Measurements from ENCODE around the gene CPED1. TPM values are rescaled to one million over a fixed set of nuclear protein-coding genes. Genes with fewer than 3 reads are reported as not detected.

Gene CPED1
- total RNA-seq, 1 experiment from 2014 or later: 15.8 TPM

DNA sequence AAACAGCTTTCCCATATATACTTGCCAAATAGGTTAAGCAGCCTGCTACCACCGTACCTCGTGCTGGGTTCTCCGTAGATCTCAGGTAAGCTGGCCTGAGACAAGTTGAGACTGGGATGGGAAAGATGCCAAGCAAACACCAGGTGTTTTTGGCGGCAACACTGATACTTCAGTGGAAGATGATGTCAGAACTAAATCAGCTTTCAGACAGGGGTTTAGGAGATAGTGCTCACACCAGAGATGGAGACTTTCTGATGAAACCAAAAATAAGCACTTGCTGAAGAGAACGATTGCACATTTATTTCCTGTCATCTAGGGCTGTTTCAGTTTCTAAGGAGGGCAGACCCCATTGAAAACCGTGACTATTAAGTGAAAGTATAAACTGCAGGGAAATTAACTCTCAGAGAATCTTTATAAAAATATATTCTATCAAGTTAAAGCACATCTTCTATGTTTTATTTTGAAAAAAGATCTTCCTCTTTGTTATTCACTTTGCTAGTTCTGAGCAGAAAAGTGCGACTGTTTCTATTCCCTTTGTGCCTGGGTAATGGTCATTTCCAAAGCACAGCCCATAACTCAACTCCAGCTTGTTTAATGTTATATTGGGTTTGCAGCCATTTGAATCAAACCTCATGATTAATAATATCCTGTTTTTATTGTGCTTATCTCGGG lies 149.9 kb downstream of the CPED1 start:
- peak; percentile 12 for DNase-seq (ENCODE audit: low read depth)

DNA sequence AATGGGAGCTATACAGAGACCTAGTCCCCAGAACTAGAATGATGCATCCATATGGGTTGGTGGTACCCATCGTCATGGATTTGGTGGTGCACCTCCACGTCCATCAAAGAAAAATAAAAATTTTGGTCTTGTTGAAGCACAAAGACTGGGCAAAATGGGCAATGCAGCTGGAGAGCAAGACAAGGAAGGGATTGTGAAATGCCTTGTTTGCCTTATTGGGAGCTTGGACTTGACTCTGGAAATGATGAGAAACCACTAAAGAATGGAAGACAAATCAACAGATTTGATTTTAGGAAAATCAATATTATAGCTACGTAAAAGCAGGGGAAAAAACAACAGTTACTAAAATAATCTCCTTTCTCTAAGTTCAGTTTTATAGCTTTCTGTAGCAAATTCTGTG lies 150.9 kb downstream of the CPED1 start:
- no peak for DNase-seq (ENCODE audit: low read depth)

DNA sequence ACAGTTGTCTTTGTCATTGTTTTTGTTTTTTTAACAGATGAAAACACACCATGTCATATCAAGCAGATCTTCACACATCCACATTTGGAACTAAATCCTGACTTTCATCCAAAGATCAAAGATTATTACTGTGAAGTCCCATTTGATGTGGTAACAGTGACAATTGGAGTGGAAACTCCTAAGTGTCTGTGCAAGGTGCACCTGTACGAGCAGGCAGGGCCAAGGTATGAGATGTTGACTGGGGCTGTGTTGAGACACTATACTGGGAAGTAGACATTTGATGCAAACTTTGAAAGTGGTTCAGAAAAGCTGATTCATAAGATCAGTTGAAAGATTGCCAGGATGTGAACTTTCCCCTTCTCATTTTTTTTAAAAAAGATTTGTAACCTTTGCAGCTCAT lies 152.3 kb downstream of the CPED1 start:
- DNase-seq (ENCODE audit: low read depth): peak; percentile 12

- DNase-seq (ENCODE audit: low read depth): no peak
Observed at GRCh38 chr7:121151774-121152221, 163.3 kb downstream of the CPED1 start.

DNA sequence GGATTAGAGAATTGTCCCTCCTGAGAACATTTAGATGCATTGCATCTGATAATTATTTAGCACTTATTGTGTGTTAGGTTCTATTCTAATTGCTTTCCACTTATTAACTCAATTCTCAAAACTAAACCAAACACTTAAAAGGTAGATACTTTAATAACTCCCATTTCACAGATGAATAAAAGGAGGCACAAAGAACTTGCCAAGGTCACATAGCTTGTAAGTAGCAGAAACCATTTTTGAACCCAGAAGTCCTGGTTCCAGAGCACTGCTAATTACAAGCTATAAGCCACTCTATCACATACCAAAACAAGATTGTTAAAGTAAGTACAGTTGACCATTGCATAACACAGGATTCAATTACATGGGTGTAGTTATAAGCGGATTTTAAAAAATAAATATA lies 164.9 kb downstream of the CPED1 start:
- DNase-seq (ENCODE audit: low read depth): no peak

DNA sequence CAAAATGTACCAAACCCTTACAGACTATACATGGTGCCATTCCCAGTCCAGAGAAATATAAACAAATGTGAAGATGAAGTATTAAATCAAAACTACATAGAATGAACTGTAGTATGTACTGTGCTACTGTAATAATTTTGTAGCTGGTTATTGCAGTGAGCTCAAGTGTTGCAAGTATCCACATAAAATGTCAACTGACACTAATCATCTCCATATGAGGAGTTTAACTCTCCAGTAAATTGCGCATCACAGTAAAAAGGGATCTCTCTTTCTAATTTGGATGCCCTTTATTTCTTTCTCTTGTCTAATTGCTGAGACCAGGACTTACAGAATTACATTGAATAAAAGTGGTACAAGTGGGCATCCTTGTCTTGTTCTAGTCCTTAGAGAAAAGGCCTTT lies 165.5 kb downstream of the CPED1 start:
- DNase-seq (ENCODE audit: low read depth): no peak

- DNase-seq (ENCODE audit: low read depth): no peak
Observed at GRCh38 chr7:121156825-121157224, 168.3 kb downstream of the CPED1 start.

DNA sequence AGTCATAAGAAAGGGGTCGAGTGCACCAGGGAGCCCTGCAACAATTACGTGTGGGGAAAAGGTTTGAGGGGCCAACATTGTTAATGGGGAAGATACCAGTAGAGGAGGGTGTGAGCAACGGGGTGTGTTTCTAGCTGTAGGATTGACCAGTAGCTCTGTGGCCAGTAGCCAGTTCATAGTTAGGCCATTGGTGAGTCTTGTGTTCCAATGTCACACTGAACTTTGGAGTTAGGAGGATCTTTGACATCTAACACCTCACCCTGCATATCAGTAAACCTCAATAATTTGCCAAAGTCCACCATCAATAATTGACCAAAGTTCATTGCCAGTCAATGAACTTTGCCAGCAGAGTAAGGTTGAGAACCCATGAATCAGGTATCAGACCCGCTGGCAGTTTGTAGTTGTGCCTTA lies 168.8 kb downstream of the CPED1 start:
- DNase-seq (ENCODE audit: low read depth): no peak

- DNase-seq (ENCODE audit: low read depth): no peak
Observed at GRCh38 chr7:121157885-121158590, 169.5 kb downstream of the CPED1 start.

- no peak for DNase-seq (ENCODE audit: low read depth)
Observed at GRCh38 chr7:121158665-121159064, 170.2 kb downstream of the CPED1 start.

GRCh38 chr7:121159553-121159952 lies 171.0 kb downstream of the CPED1 start:
- no peak for DNase-seq (ENCODE audit: low read depth)

DNA sequence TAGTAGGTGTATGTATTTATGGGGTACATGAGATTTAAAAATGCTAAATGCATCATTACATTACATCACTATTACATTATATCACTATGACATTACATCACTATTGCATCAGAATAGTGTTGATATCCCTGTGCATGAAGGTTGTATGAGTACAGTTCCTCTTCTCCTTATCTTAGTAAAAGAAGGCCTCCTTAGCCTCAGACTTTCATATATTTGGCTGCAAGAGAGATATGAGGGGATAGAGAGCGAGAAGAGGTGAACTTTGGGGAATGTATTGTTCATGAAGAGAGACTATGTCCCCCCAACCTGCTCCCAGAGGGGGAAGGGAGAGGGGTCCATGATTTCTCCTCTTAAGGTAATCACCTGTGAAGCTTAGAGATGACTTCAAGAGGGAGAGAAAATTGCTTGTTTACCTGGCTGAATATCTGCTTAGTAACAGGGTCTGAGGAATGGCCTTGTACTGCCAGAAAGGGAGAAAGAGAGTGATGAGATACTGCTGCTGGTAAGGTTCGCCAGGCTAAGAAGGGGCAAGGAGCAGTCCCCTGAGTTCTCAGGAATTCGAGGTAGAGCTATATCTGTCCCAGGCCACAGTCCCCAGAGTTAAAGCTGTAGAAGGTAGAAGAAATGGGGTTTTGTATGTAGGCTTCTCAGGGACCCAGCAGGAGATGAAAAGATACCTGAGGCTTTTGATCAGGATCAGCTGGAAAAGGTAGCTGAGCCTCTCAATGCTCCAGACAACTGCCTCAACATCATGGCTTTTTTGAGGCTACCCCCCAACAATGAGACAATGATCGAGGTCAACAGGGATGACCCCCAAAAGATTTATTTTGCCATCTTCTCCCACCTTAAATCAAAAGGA lies 171.9 kb downstream of the CPED1 start:
- no peak for DNase-seq (ENCODE audit: low read depth)

GRCh38 chr7:121163699-121164098 lies 175.2 kb downstream of the CPED1 start:
- no peak for DNase-seq (ENCODE audit: low read depth)

DNA sequence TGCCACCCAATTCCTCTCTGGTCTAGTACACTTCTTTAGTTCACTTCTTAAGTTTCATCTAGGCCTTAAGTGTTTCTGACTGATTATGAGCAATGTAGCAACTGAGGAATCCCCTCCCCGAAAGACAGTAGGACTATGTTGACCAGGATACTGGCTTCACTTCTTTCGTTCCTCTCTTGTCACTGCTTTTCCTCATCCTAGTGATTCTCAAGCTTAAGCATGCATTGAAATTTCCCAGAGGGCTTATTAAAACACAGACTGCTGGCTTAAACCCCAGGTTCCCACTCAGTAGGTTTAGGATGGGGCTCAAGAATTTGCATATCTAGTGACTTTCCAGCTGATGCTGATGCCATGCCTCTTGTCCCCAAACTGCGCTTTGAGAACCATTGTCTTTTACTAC lies 175.7 kb downstream of the CPED1 start:
- no peak for DNase-seq (ENCODE audit: low read depth)

GRCh38 chr7:121166916-121167315 lies 178.4 kb downstream of the CPED1 start:
- DNase-seq (ENCODE audit: low read depth): no peak

DNA sequence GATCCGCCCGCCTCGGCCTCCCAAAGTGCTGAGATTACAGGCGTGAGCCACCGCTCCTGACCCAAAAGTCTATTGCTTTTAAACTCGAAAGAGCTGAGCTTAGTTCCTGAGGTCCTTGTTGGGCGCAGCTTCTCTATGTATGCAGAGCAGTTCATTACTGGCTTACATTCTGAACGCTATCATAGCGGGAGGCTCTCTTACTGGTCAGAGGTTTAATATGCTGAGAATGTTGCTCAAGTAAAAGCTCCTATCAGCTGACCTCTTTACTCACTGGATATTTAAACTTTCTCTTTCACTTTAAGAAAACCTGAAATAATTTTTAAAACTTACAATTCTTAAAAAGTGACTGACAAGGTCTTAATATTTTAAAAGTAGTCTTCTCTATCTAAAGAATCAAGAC lies 179.5 kb downstream of the CPED1 start:
- peak; percentile 11 for DNase-seq (ENCODE audit: low read depth)

DNA sequence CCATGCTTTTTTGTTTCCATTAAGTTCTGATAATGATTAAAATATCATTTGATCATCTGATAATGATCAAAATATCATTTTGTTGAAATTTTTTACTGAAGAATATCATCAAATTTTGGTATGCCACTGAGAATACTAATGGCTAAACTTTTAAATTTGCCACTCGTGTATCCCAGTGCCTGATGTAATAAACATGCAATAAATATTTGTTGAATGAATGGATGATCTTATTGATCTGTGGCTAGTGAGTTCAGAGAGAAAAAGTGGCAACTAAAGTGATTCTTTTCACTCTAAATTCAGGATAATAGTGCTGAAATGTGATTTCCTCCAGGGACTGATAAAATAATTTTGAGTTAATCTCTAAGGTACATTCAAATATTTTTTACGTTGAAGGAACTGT lies 181.0 kb downstream of the CPED1 start:
- no peak for DNase-seq (ENCODE audit: low read depth)

- no peak for DNase-seq (ENCODE audit: low read depth)
Observed at GRCh38 chr7:121172484-121172883, 184.0 kb downstream of the CPED1 start.

- DNase-seq (ENCODE audit: low read depth): no peak
Observed at GRCh38 chr7:121175826-121176225, 187.3 kb downstream of the CPED1 start.

- DNase-seq (ENCODE audit: low read depth): no peak
Observed at GRCh38 chr7:121178452-121178851, 189.9 kb downstream of the CPED1 start.

- no peak for DNase-seq (ENCODE audit: low read depth)
Observed at GRCh38 chr7:121178869-121179497, 190.5 kb downstream of the CPED1 start.

GRCh38 chr7:121180436-121181063 lies 192.0 kb downstream of the CPED1 start:
- no peak for DNase-seq (ENCODE audit: low read depth)

Measured in M059J (cell line).